Stimulated activated CD4-positive, alpha-beta T cell treated with anti-CD3 and anti-CD28 coated beads, Interleukin-15, amount 100 ng/mL, for 24 hours (primary cell): ENCODE measurements around the gene DCAF6.

Experiments
- DNase-seq: peaks from one replicate; pipeline ENCODE4 v3.0.0-alpha.2; 2020

DCAF6 gene

GRCh38 chr1:167973832-167974231, 37.3 kb downstream of the DCAF6 start:
- DNase-seq: no peak

- no peak for DNase-seq
Measured at GRCh38 chr1:167974698-167975097, 38.2 kb downstream of the DCAF6 start.

- no peak for DNase-seq
Measured at GRCh38 chr1:167977245-167977644, 40.8 kb downstream of the DCAF6 start.

GRCh38 chr1:167981933-167982332, 45.5 kb downstream of the DCAF6 start:
- DNase-seq: no peak

GRCh38 chr1:167983797-167984420, 47.4 kb downstream of the DCAF6 start:
- no peak for DNase-seq

- DNase-seq: peak; percentile 8
Measured at GRCh38 chr1:167984886-167985489, 48.5 kb downstream of the DCAF6 start.

GRCh38 chr1:167987174-167987573, 50.7 kb downstream of the DCAF6 start:
- no peak for DNase-seq

- DNase-seq: no peak
Measured at GRCh38 chr1:167991546-167991945, 55.1 kb downstream of the DCAF6 start.

GRCh38 chr1:167993720-167994119, 57.2 kb downstream of the DCAF6 start:
- no peak for DNase-seq

- DNase-seq: no peak
Measured at GRCh38 chr1:167994560-167994959, 58.1 kb downstream of the DCAF6 start.

- no peak for DNase-seq
Measured at GRCh38 chr1:167995038-167995437, 58.6 kb downstream of the DCAF6 start.

- no peak for DNase-seq
Measured at GRCh38 chr1:167996266-167996665, 59.8 kb downstream of the DCAF6 start.

GRCh38 chr1:167997037-167997575, 60.6 kb downstream of the DCAF6 start:
- DNase-seq: no peak

GRCh38 chr1:167999877-168000276, 63.4 kb downstream of the DCAF6 start:
- DNase-seq: no peak

- no peak for DNase-seq
Measured at GRCh38 chr1:168000656-168001055, 64.2 kb downstream of the DCAF6 start.

GRCh38 chr1:168001213-168001612, 64.7 kb downstream of the DCAF6 start:
- DNase-seq: no peak

- DNase-seq: no peak
Measured at GRCh38 chr1:168004531-168004930, 68.0 kb downstream of the DCAF6 start.

GRCh38 chr1:168005529-168005928, 69.0 kb downstream of the DCAF6 start:
- DNase-seq: no peak

- no peak for DNase-seq
Measured at GRCh38 chr1:168007691-168008090, 71.2 kb downstream of the DCAF6 start.

GRCh38 chr1:168008595-168008994, 72.1 kb downstream of the DCAF6 start:
- no peak for DNase-seq

- DNase-seq: no peak
Measured at GRCh38 chr1:168009322-168009721, 72.8 kb downstream of the DCAF6 start.

- no peak for DNase-seq
Measured at GRCh38 chr1:168019407-168019806, 82.9 kb downstream of the DCAF6 start.

GRCh38 chr1:168031198-168031597, 94.7 kb downstream of the DCAF6 start:
- no peak for DNase-seq

- no peak for DNase-seq
Measured at GRCh38 chr1:168031627-168032026, 95.1 kb downstream of the DCAF6 start.

GRCh38 chr1:168032029-168032428, 95.5 kb downstream of the DCAF6 start:
- no peak for DNase-seq
